Prostate gland (tissue), 2 donors: ENCODE data around the gene PEF1. TPM values are rescaled to one million over a fixed set of nuclear protein-coding genes. Genes with fewer than 3 reads are reported as not detected.

Experiments
- DNase-seq: peaks from one replicate; pipeline ENCODE4 v3.0.0-alpha.2; 2019; ENCODE audit warnings: low spot score
- H3K27ac ChIP-seq, 2 donors: fragments of 200-600 bp; sonication (generic); 2 replicates each; pipeline ENCODE4 v1.5.1; 2017 to 2019
- H3K27me3 ChIP-seq: fragments of 200-600 bp; sonication (generic); replicated peaks from 2 replicates; pipeline ENCODE4 v1.5.1; 2019; ENCODE audit not compliant: insufficient read depth
- H3K36me3 ChIP-seq, 2 donors: fragments of 200-600 bp; sonication (generic); 1 replicate in 1 of 2; 2 replicates in 1 of 2; pipeline versions ENCODE4 v1.5.1 to v1.8.1; 2017 to 2019
- H3K4me1 ChIP-seq: fragments of 200-600 bp; sonication (generic); replicated peaks from 2 replicates; pipeline ENCODE4 v1.5.1; 2019
- H3K4me3 ChIP-seq, 2 donors: fragments of 200-600 bp; sonication (generic); 2 replicates each; pipeline ENCODE4 v1.5.1; 2017 to 2019
- H3K9me3 ChIP-seq: fragments of 200-600 bp; sonication (generic); 2 replicates; pipeline ENCODE4 v1.5.1; 2017
- CTCF ChIP-seq, 4 experiments: fragments of 200-600 bp in 2 of 4; fragments of 450-650 bp in 2 of 4; sonication (generic) in 2 of 4; IDR thresholded peaks; 1 replicate in 3 of 4; 2 replicates in 1 of 4; pipeline ENCODE4 v1.5.1; 2016 to 2019; ENCODE audit warnings: antibody characterized with exemption in 4 of 4, mild to moderate bottlenecking in 2 of 4, moderate library complexity in 2 of 4
- POLR2AphosphoS5 ChIP-seq: sonication (generic); formaldehyde crosslinking; IDR thresholded peaks from one replicate; pipeline ENCODE4 v1.6.1; 2017; ENCODE audit warnings: antibody characterized with exemption
- WGBS: methylation state at CpG from one replicate; pipeline ENCODE4 v1.1.5; 2018; 5-methylcytosine and 5-hydroxymethylcytosine counted together
- intact Hi-C: fragments of 100-400 bp; cut with DNase I; formaldehyde crosslinking; loops from one replicate; pipeline ENCODE4 v1.14.2; 2022
- total RNA-seq, 2 donors: library from RNA; depleted of rRNA; stranded (reverse); fragments of >200 nt; gene quantifications; one replicate each; pipeline ENCODE4 v1.1.0, GENCODE V29; 2016

The PEF1 gene
- total RNA-seq, 2 donors from 2014 or later = 83.1 to 99.5 TPM

GRCh38 chr1:31580513-31580870 is 64.2 kb downstream of the PEF1 start:
- Histone ChIP-seq H3K9me3 (no peaks in the 10 kb centered on the region), H3K27me3 (no peaks in the 10 kb centered on the region), H3K27ac (peak overlapping the region; percentile 66 to 68), H3K36me3 (no peaks in the 10 kb centered on the region), H3K4me3 (no peak overlapping the region), H3K4me1 (no peaks in the 10 kb centered on the region)
- peak; percentile 37 for DNase-seq
- intact Hi-C loops = no loop called here
- WGBS = 23% methylated on average over 5 of the region's 5 CpGs
- no peak for TF ChIP-seq CTCF (IDR thresholded peaks at IDR 0.05)
- TF ChIP-seq POLR2AphosphoS5 = peak; percentile 64

Other genes starting within 250 kb of the PEF1 start
- gene SERINC2, start 231.7 kb downstream of the PEF1 start, total RNA-seq = 100 to 1,000 TPM in 1 of 2 donors, 10 to 100 TPM in 1; 76.1 to 110 TPM
- gene TINAGL1, start 68.4 kb downstream of the PEF1 start, total RNA-seq = 100 to 1,000 TPM; 103 to 134 TPM
- gene HCRTR1, start 27.2 kb downstream of the PEF1 start, total RNA-seq = not detected
- gene COL16A1, start 59.1 kb upstream of the PEF1 start, total RNA-seq = 10 to 100 TPM; 45.3 to 89.4 TPM
- 10 to 100 TPM in 1 of 2 donors, 1 to 10 TPM in 1; 3.0 to 10.2 TPM for gene ADGRB2, start 119.5 kb upstream of the PEF1 start, total RNA-seq
- 10 to 100 TPM in 1 of 2 donors, not detected in 1; 21.6 TPM for gene SPOCD1, start 171.1 kb upstream of the PEF1 start, total RNA-seq